GM19397 (cell line): Measurements from ENCODE around the gene FBN2.
"Not testable (repeated sequence)": the region's sequence is repeated elsewhere in the genome, so short reads cannot be mapped to it uniquely, and the experiment has no call there.

Source experiments
- ATAC-seq: cut with Tn5 transposase; IDR thresholded peaks from one replicate; pipeline ENCODE4 v1.9.1; 2021; ENCODE audit warnings: mild to moderate bottlenecking, moderate library complexity; ENCODE audit not compliant: unreplicated experiment

Gene FBN2

DNA sequence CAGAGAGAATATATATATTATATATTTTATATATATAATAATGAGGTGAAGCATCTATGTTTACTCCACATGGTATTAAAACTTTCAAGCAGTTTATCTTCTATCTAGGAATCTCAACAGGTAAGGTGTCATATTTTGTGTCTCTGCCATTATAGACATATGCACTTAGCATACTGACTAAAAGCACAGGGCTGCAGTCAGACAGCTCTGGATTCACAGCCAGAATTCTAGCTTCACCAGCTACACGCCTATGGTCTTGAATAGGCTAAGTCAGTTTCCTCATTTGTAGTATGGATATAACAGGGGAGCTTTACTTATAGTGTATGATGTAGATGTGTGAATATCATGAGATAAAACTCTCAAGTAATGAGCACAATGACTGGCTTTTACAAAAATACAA is 57.9 kb downstream of the FBN2 start:
- no peak for ATAC-seq

DNA sequence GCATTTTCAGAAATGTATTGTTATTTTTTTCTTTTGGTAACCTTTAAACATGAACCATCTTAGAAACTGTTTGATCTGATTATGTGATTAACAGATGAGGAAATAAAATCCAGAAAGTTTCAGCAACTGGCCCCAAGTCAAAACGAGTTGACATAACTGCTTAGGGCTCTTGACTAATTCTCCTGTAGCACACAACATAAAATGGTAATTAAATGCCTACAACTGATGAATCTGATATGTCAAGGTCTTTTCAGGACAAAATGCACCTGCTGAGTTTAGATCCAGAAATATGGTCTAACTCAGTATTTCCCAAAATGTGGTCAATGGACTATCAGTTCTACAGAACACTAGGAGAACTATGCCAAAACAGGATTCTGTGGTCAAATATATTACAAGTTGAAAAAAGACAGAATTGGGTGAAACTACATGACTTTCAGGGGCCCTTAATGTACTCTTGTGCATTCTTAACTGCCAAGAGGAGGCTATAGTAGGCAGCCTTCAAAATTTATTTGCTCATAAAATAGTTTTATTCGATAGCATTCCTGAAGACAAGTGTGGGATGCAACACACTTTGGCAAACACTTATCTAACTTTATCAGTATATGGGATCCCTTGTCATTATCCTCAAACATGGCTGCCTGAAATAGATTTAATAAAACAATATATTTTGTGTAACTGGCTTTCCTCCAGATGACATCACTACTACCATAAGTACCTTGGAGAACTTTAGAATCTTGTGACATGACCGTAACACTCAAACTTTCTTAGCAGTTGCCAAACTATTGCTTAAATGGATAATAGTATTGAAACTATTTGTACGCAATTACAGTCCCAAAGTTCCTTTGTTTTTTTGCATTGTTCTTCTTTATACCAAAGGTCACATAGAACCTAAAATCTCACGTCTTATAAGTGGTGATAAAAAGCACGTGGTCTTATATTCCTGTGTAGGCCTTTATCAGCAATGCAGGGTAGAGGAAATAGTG is 59.4 kb downstream of the FBN2 start:
- no peak for ATAC-seq

DNA sequence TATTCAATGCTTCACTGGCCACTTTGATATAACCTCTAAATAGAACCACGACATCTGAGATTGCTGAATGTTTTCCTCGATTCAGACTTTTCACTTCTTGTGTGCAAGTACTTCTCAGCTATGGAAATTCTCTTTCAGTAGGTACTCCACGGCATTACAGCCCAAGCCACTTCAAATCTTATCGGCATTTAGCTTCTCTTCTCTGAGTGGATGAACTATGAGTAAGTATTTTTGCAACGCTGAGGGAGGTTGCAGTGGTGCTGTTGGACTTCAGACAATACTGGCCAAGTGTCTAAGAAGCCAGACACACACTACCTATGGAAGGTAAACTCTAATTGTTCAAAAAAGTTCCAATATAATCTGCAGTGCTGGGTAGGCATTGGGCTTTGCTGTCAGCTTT is 60.1 kb downstream of the FBN2 start:
- no peak for ATAC-seq

DNA sequence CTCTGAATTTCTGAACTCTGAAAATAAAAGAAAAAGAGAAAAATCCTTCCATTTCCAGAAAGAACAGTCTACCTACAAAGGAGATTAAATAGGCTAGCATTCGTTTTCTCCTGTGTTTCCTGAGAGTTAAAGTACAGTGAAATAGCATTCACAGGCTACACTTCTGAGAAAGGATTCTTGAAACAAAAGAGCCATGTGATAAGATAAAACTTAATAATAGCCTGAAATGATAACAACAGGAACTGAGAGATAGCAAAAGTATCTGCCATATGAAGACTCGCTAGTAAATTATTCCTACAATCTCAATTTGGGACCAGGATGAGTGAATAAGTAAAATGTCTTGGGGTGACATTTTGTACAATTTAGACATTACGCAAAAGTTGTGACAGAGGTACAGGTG is 62.4 kb downstream of the FBN2 start:
- no peak for ATAC-seq

DNA sequence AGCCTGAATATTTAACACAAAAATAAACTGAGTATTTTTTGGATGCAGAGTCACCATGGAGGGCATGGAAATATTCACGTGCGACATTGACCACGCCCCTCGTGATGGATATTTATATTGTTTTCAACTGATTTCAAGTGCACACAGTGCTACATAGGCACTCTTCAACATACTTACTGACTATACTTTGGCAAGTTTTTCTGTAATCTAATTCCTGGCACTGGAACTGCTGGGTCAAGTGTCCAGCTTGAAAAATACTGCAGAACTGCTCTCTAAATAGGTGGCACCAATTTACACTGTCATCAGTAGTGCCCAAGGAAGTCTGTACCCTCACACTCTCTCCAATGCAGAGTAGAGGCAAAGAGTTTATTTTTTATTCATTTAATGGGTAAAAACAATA is 65.1 kb downstream of the FBN2 start:
- no peak for ATAC-seq

DNA sequence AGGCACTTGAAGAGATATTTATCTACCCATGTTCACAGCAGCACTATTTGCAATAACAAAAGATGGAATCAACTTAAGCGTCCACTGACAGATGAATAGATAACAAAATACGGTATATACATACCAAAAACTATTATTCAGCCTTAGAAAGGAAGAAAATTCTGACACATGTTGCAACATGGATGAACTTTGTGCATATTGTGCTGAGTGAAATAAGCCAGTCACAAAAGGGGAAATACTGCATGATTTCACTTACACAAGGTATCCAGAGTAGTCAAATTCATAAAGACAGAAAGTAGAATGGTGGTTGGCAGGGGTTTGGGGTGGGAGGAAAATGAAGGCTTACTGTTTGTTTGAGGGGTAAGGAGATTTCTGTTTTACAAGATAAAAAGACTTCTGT is 66.0 kb downstream of the FBN2 start:
- no peak for ATAC-seq

DNA sequence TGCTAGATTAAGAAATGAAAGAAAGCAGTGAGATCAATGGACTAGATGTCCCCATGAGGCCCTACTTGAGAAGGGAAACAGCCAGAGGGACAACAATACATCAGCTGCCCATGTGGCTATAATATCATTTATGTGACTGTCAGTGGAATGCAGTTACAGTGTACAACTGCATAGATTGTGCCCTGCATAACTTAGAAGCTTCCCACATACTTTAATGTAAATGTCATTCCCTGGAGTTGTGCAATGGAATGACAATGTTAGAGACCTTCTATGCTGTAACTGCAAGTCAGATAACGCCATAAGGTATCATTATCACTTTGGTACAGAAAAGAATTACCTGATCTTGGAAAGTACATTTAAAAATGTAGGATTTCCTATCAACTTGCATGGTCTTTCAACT is 67.4 kb downstream of the FBN2 start:
- no peak for ATAC-seq

DNA sequence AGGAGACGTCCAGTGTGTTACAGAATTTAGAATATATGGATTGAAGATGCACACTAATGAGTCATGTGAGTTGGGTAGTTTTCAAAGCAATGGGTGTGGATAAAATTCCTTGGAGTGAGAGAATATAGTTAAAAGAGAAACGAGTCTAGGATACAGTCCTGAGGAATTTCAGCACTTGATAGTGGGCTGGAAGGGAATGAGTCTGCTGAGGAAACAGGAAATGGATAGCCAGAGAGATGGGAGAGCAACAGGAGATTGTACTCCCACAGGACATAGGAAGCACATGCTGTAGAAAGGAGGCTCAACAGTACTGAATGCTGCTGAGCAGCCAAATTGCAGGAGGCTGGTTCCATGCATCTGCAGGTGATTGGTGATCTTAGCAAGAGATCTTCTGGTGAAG is 68.1 kb downstream of the FBN2 start:
- ATAC-seq = no peak

DNA sequence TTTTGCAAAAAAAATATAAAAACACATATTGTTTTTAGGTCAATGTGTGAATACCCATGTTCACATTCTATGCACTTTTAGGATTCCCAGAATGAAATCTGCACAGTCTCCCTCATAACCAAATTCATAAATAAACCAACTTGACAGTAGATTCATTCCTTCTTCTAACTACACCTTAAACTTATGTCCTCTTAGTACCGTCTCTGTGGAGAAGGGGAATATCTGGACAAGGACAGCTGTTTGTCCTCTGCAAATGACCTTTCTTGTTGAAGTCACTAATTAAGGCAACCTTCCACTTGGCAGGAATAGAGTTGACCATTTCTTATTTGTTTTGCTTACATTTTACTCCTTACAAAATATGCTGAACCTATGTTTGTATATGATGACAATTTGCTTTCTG is 71.1 kb downstream of the FBN2 start:
- ATAC-seq = no peak

DNA sequence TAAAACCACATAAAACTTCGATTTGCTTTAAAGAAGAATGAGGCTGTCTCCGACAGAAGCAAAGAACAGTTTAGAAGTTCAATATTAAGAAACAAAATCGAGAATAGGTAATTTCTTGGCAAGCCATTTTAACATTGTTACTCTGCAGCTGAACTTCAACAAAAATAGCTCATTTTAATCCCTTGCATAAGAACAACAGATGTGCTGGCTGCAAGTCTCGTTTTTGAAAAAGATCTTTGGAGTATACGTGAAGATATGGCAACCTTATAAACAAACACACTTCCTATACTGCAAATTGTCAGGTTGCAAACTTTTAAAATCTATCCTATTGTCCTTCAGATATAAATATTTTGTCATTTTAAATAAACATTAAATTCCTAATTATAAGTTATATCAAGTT is 71.5 kb downstream of the FBN2 start:
- no peak for ATAC-seq

DNA sequence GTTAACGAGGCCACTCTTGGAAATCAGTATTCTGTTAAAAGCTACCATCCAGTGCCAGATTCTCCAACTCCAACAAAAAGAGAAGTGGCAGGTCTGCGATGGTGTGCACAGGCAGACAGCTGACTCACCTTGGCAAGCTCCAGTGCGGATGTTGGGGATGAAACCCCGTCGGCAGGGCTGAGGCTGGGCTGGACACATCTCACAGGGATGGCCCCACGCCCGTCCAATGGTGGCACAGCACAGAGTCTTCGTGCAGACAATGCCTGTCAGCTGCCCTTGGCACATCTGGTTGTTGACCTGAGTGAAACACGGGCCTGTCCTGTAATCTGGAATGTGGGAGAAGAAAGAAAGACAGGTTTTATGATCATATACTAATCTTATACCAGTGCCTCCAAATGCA is 73.4 kb downstream of the FBN2 start:
- no peak for ATAC-seq

DNA sequence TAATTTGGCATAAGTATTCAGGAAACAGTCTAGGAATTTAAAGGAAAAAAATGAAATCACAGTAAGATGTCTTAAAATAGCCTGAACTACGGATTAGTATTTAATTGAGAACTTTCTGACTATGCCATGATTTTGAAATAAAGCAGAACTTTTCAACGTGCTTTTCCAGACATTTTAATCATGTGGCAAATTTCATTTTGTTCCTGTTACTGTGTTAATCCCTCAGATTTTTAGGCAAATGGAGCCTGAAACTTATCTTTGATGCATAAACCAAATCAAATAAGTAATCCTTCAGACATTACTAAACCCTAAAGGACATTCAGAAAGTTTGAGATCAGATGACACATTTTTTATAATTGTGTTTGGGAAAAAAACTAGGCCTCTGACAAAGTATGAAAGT is 75.7 kb downstream of the FBN2 start:
- ATAC-seq = no peak

DNA sequence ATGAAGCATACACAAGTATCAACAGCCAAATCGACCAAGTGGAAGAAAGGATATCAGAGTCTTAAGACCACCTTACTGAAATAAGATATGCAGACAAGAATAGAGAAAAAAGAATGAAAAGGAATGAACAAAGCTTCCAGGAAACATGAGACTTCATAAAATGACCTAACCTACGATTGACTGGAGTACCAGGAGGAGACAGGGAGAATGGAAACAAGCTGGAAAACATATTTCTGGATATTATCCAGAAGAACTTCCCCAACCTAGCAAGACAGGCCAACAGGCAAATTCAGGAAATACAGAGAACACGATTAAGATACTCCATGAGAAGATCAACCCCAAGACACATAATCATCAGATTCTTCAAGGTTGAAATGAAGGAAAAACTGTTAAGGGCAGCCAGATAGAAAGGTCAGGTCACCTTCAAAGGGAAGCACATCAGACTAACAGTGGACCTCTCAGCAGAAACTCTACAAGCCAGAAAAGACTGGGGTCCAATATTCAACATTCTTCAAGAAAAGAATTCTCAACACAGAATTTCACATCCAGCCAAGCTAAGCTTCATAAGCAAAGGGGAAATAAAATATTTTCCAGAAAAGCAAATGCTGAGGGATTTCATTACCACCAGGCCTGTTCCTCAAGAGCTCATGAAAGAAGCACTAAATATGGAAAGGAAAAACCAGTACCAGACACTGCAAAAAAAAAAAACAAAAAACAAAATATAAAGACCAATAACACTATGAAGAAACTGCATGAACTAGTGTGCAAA is 80.7 kb downstream of the FBN2 start:
- ATAC-seq = not testable (repeated sequence)

DNA sequence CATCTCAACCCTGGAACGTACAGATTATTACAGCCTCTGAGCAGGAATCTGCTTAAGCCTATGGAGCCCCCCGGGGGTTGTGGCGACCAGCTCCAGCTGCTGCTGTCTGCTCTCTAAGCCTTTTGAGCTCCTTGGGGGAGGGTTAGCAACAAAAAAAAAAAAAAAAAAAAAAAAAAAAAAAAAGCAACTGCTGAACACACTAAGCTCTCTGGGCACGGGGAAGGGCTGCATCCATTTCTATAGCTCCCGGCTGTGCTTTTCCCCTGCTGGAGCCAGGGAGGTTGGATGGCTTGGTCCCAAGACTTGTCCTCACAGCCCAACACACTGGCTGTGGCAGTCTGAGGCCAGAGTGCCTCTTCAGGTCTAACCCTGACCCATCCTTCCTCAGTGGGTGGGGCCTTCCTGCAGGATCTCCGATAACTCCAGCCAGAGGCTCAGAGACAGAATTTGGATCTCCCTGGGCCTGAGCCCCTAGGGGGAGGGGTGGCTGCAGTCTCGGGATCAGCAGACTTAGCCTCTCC is 82.1 kb downstream of the FBN2 start:
- ATAC-seq = no peak

DNA sequence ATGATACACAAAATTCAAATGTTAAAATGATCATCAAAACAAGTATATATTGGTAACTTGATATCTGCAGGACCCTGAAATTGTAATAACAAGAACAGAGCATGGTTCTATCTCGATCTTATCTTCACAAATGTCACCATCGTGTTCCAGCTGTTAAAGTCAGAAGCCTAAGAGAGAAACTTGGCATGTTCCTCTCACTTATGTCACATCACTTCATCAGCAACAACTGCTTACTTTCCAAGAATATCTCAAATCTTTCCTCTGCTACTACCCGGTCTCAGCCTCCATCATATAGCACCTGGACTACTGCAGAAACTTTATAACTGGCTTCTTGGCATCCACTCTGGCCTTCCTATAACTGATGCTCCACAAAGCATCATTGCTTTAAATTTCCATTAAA is 84.9 kb downstream of the FBN2 start:
- no peak for ATAC-seq

DNA sequence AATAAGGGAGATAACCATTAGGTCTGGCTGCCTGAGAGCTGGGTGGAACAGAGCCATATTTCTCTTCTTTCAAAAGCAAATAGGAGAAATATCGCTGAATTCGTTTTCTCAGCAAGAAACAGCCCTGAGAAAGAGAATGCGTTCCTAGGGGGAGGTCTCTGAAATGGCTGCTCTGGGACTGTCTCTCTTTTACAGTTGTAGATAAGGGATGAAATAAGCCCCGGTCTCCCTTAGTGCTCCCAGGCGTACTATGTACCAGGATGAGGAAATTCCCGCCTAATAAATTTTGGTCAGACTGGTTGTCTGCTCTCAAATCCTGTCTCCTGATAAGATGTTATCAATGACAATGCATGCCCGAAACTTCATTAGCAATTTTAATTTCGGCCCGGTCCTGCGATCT is 90.8 kb downstream of the FBN2 start:
- not testable (repeated sequence) for ATAC-seq

DNA sequence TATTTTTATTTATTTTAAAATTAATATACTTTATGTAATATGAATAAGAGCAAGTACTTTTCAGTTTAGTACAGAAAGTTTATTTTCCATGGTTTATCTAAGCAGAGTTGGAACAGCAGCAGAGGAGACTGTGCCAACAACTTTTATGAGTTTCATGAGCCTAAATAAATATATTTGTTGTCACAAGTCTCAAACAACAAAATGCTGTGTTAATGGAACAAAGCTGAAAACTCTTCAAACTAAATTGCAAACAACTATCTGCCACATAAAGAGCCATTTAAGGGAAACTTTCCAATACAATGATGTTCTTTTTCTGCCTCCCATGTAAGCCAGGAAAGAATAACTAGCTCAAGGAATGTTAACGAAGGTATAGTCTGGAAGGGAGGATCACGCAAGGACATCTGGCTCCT is 96.1 kb downstream of the FBN2 start:
- no peak for ATAC-seq

DNA sequence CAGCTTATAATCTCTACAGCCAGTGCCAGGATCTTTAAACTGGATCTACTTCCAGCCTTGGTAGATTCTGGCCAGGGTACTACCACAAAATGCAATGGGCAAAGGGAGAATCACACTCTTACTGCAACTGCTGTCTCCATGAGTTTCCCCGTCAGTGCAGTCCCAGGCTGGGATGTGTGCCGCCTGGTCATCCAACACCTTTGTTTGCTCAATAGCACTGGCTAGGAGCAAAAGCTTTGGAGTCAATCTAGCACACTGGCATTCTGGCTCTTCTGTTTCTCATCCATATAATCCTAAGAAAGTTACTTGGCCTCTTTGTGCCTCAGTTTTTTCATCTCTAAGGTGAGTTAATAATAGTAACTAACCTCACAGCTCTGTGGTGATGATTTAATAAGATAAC is 96.9 kb downstream of the FBN2 start:
- ATAC-seq = no peak

DNA sequence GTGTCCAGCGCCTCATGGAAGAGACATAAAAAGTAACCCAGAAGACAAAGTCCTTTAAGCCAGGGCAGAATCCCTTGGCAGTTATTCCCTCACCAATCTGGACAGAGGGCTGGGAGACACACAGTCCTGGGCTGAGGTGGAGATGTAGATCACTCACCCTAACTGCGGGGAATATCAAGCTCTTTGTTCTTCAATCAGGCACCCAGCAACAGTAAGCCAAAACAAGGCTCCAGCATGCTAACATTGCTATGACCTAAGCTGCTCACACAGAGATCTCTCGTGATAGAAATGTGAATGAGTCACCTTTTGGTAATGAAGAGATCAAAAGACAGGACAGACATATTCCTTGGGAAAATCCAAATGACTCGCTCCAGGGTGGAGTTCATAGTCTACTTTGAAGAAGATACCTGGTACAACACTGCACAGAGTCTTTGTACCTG is 101.3 kb downstream of the FBN2 start:
- no peak for ATAC-seq

DNA sequence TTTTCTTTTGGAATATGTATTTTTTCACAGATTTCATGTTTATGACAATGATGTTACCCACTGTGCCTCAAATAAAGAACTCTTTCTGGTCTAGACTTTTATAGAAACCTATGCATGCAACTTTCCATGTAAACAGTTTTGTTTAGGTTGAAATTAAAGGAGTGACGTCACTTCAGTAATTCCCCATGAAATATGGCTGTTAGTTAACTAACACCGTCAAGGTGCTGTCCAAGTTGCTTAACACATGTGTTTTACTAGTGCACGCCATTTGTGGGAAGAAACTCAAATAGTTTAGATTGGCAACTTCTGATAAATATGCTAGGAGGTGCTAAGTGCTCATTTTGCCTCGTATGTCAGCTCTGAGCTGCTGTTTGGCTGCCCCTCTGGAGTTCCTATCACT is 102.2 kb downstream of the FBN2 start:
- ATAC-seq = no peak

DNA sequence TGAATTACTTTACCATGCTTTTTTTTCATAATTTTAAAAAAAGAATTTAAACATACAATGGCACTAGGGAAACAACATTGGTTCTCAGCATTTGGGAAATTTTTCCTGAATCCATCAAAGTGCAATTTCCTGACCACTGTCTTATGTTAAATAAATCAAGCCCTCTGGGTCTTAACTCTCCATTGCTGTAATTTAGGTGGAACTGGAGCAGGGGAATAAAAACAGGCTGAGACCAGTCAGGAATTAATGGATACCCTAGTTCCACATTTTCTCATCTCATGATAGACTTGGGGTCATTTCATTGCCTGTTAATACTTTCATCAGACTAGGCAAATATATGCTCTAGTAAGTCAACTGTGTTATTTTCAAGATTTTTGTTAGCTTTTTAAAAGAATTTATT is 103.1 kb downstream of the FBN2 start:
- no peak for ATAC-seq

DNA sequence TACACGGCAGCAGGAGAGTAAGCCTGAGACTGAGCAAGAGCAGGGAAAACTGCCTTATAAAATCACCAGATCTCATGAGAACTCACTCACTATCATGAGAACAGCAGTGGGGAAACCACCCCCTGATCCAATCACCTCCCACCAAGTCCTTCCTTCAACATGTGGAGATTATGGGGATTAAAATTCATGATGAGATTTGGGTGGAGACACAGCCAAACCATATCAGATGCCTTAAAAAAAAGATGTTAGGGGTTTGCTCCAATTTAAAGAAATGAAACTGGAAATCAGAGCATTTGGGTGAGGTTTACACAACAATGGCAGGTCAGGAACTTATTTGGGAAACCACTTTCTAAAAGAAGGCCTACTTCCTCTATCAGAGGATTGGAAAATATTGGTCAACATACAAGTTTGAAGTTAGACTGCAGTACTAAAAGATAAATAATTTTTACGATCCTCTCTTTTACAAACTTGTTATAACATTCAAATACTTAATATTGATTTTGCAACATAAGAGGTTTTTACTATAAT is 105.1 kb downstream of the FBN2 start:
- no peak for ATAC-seq
